GM19372 (cell line): ENCODE data around the gene CC2D1A.

ENCODE experiments used
- ATAC-seq: cut with Tn5 transposase; IDR thresholded peaks from one replicate; pipeline ENCODE4 v1.9.1; 2021; ENCODE audit warnings: mild to moderate bottlenecking, low read depth, moderate library complexity; ENCODE audit not compliant: unreplicated experiment

CC2D1A gene

GRCh38 chr19:13975870-13976269, 69.9 kb downstream of the CC2D1A start:
- ATAC-seq = no peak

- no peak for ATAC-seq
These were observed 70.4 kb downstream of the CC2D1A start for GRCh38 chr19:13976446-13976845.

GRCh38 chr19:13977803-13978202, 71.8 kb downstream of the CC2D1A start:
- no peak for ATAC-seq

GRCh38 chr19:13978351-13979243, 72.6 kb downstream of the CC2D1A start:
- ATAC-seq = no peak

- no peak for ATAC-seq
These were observed 73.2 kb downstream of the CC2D1A start for GRCh38 chr19:13979244-13979615.

- ATAC-seq = no peak
These were observed 73.7 kb downstream of the CC2D1A start for GRCh38 chr19:13979686-13980085.

GRCh38 chr19:13980340-13980739, 74.3 kb downstream of the CC2D1A start:
- ATAC-seq = no peak
